Measurements from ENCODE around the gene KRTAP12-2.
"Not testable (repeated sequence)": the region's sequence is repeated elsewhere in the genome, so short reads cannot be mapped to it uniquely, and the experiment has no call there.

Gene KRTAP12-2

GRCh38 chr21:44627181-44627822, 39.4 kb downstream of the KRTAP12-2 start:
- DNase-seq (ENCODE audit: low read depth in 2 of 2): not testable (repeated sequence)

- no peak for DNase-seq (ENCODE audit: low read depth in 2 of 2)
Measured at GRCh38 chr21:44626673-44627143, 40.0 kb downstream of the KRTAP12-2 start, which contains the start of gene KRTAP10-9. Gene KRTAP10-9 (plus strand): TSS chr21:44627093. CDS start chr21:44627172, 79 bp downstream.

- no peak for DNase-seq (ENCODE audit: low read depth in 2 of 2)
Measured at GRCh38 chr21:44626262-44626661, 40.5 kb downstream of the KRTAP12-2 start.

DNA sequence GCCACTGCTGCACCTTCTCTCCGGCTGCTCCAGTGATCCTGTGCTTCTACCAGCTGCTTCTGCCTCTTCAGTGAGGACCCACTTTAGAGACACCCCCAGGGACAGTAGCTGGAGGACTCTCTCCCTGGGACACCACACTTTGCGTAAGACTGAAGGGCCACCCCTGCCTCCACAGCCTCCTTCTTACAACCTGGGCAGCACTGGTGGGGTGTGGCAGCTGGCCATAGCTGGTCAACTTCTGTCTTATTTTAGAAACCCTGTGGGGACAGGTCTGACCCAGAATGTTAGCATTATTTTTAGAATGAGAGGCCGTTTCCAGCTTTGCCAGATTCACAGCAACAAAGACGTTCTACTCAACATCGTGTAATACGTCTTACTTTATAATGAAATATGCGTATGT, 41.0 kb downstream of the KRTAP12-2 start:
- DNase-seq (ENCODE audit: low read depth in 2 of 2): no peak

GRCh38 chr21:44623575-44623974, 43.2 kb downstream of the KRTAP12-2 start:
- no peak for DNase-seq (ENCODE audit: low read depth in 2 of 2)

DNA sequence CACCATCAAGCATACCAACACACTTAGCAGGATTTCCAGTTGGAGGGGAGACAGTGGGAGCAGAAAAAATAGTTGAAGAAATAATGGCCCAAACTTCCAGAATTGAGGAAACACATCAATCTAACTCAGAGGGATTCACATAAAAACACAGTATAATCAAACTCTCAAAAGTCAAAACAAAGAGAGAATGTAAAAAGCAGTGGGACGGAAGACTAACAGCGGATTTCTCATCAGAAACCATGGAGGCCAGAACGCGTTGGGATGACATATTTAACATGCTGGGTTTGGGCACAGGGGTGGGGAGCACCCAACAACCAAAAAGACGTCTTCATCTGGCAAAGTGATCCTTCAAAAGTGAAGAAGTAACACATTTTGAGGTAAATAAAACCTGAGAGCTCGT, 46.8 kb downstream of the KRTAP12-2 start:
- DNase-seq (ENCODE audit: low read depth in 2 of 2): no peak

DNA sequence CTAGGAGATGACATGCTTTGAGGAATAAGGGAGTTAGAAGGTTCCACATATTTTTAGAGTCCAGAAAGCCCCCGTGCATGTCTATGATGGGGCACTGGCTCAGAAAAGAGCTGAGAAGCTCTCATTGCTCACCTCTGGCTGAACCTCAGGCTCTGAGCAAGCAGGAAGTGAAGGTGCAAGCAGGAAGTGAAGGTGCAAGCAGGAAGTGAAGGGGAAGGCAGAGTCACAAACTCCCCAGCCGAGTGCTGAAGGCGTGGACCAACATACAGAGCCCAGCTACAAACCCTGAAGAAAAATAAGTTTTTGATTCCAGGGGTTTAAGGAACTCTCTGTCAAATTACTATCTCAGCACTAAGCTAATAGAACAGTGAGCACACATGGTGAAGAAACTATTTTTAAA, 47.8 kb downstream of the KRTAP12-2 start:
- peak in 1 of 2 donors; percentile 13 for DNase-seq (ENCODE audit: low read depth in 2 of 2)

GRCh38 chr21:44618504-44618903, 48.2 kb downstream of the KRTAP12-2 start:
- no peak for DNase-seq (ENCODE audit: low read depth in 2 of 2)

DNA sequence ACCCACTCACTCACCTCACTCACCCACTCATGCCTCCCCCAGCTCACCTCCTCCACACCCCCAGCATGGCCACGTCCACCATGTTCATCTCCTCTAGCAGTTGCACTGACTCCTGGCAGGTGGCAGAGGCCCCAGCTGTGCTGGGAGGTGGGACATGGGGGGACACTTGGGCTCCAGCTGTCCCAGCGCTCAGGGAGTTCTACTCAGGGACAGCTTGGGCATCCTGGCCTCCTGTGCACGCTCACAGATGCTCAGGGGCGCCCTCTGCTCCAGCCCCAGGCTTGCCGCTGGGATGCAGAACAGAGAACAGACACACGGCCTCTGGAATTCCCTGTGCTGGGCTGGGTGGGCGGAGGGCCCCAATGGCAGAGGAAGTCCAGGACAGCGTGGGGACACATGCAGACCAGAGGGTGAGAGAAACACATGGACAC, 49.6 kb downstream of the KRTAP12-2 start:
- DNase-seq (ENCODE audit: low read depth in 2 of 2): no peak

GRCh38 chr21:44616591-44616926, 50.2 kb downstream of the KRTAP12-2 start:
- no peak for DNase-seq (ENCODE audit: low read depth in 2 of 2)
